ENCODE results near the gene PRPF8. TPM values are rescaled to one million over a fixed set of nuclear protein-coding genes. Genes with fewer than 3 reads are reported as not detected.

The PRPF8 gene
- total RNA-seq, 3 donors from 2014 or later = 173 to 183 (median 176) TPM

DNA sequence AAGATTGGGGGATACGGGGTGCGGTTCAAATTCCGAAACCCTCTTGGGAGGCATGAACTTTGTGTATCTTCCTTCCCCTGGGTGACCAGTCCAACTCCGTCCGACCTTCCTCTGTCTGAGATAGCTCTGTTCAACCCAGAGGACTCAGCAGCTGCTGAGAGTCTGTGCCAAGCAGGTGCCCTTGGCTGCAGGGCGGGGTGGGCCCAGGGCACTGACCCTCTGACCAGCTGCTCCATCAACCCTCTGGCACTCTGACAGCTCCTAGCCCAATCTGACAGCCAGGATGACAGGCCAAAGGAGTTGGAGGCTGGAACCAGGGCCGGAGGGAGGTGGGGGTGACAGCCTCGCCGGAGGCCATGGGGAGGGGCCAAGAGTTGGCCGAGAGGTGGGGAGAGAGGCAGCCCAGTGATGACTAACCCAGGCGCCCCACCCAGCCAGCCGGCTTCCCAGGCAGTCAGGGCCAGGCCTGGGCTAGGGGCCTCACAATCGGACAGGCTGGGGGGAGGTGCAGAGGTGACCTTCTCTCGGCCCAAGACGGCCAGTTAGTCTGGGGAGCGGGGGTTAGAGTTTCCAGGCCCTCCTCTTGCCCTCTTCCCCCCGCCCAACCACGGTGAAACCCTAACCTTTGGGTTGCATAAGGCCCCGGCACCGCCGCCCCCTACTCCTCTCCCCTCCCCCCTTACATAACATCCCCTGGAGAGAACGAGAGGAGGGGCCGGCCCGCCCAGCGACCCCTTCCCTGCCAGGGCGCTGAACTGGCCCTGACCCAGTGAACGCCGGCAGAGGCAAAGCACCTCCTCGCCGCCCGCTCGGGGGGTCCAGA is 30.5 kb upstream of the PRPF8 start:
- Histone ChIP-seq H3K36me3 (no peaks in the 10 kb centered on the region), H3K4me1 (peaks cover 11 to 14% of the 10 kb centered on the region in 2 donors), H3K9me3 (no peaks in the 10 kb centered on the region), H3K4me3 (peak overlapping the region; percentile 87 to 100 (median 96)), H3K27ac (peak overlapping the region; percentile 98 to 100), H3K27me3 (no peaks in the 10 kb centered on the region)
- DNase-seq (ENCODE audit: low spot score in 2 of 2) = peak; percentile 77 to 79
- TF ChIP-seq, protein P1, sequence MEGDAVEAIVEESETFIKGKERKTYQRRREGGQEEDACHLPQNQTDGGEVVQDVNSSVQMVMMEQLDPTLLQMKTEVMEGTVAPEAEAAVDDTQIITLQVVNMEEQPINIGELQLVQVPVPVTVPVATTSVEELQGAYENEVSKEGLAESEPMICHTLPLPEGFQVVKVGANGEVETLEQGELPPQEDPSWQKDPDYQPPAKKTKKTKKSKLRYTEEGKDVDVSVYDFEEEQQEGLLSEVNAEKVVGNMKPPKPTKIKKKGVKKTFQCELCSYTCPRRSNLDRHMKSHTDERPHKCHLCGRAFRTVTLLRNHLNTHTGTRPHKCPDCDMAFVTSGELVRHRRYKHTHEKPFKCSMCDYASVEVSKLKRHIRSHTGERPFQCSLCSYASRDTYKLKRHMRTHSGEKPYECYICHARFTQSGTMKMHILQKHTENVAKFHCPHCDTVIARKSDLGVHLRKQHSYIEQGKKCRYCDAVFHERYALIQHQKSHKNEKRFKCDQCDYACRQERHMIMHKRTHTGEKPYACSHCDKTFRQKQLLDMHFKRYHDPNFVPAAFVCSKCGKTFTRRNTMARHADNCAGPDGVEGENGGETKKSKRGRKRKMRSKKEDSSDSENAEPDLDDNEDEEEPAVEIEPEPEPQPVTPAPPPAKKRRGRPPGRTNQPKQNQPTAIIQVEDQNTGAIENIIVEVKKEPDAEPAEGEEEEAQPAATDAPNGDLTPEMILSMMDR (IDR thresholded peaks at IDR 0.05) = no peak
- TF ChIP-seq POLR2AphosphoS5 (IDR thresholded peaks at IDR 0.05) = peak in 2 of 3 donors; percentile 72 to 84
- intact Hi-C loops (cut with DNase I; ENCODE audit: low total_unique reads) = no loop called here

DNA sequence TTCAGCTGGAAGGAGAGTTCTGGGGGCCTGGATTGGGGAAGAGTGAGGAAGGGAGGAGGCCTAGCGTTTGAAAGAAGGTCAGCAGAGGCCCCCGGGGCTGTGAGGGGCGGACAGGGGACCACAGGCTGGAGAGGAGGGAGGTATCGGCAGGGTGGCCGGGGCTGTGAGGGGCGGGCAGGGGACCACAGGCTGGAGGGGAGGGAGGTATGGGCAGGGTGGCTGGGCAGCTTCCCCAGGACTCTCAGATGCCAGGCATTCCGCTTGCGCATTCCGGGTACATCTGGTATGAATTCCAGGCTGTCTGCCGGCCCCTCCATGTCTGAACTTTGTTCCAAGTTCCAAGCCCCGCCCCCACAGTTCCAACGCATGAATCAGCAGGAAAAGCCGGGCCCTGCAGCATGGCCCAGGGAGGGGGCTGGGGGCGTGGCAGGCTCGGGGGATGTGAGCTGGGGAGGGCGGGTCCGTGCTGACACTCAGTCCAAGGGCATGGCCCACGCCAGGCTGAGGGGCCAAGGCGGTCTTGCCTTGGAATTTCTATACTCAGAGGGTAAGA is 29.8 kb upstream of the PRPF8 start:
- Histone ChIP-seq H3K4me3 (peak overlapping the region; percentile 87 to 100 (median 96)), H3K4me1 (peaks cover 11 to 14% of the 10 kb centered on the region in 2 donors), H3K9me3 (no peaks in the 10 kb centered on the region), H3K27me3 (no peaks in the 10 kb centered on the region), H3K36me3 (no peaks in the 10 kb centered on the region), H3K27ac (peak overlapping the region; percentile 98 to 100)
- DNase-seq (ENCODE audit: low spot score in 2 of 2) = peak; percentile 93 to 96
- intact Hi-C loops (cut with DNase I; ENCODE audit: low total_unique reads) = no loop called here
- peak in 2 of 3 donors; percentile 8 to 21 for TF ChIP-seq POLR2AphosphoS5 (IDR thresholded peaks at IDR 0.05)
- TF ChIP-seq, protein P1 (IDR thresholded peaks at IDR 0.05) = no peak

DNA sequence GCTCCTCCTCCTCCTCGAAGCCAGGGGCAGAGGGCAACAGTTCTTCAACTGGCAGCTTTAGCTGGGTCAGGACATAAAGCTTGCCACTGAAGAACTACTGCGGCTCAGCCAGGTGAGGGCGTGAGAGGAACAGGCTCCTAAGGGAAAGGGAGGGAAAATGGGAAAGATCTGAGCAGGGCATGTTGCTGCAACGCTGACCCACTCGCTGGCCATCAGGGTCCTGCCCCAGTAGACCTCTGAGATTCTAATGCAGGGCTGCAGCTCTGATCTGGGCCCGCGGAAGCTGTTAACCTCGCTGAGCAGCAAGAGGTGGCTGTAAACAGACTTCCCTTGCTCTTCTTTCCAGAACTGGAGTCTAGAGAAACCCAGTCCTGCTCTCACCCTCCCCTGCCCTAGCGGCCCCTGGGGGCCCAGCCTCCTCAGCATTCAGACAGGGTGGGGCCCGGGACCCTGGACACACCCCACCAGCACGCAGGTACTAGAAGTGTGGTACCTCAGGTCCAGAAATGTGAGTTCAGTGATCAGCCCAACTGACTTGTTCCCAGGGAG is 29.3 kb upstream of the PRPF8 start:
- intact Hi-C loops (cut with DNase I; ENCODE audit: low total_unique reads) = no loop called here
- Histone ChIP-seq H3K27ac (peak overlapping the region; percentile 98 to 100), H3K4me3 (peak overlapping the region; percentile 87 to 100 (median 96)), H3K4me1 (peaks cover 11 to 14% of the 10 kb centered on the region in 2 donors), H3K9me3 (no peaks in the 10 kb centered on the region), H3K36me3 (no peaks in the 10 kb centered on the region), H3K27me3 (no peaks in the 10 kb centered on the region)
- TF ChIP-seq POLR2A (IDR thresholded peaks at IDR 0.05) = no peak
- TF ChIP-seq, protein P1 (IDR thresholded peaks at IDR 0.05) = peak in 2 of 3 donors; percentile 38 to 67
- no peak for DNase-seq (ENCODE audit: low spot score in 2 of 2)

DNA sequence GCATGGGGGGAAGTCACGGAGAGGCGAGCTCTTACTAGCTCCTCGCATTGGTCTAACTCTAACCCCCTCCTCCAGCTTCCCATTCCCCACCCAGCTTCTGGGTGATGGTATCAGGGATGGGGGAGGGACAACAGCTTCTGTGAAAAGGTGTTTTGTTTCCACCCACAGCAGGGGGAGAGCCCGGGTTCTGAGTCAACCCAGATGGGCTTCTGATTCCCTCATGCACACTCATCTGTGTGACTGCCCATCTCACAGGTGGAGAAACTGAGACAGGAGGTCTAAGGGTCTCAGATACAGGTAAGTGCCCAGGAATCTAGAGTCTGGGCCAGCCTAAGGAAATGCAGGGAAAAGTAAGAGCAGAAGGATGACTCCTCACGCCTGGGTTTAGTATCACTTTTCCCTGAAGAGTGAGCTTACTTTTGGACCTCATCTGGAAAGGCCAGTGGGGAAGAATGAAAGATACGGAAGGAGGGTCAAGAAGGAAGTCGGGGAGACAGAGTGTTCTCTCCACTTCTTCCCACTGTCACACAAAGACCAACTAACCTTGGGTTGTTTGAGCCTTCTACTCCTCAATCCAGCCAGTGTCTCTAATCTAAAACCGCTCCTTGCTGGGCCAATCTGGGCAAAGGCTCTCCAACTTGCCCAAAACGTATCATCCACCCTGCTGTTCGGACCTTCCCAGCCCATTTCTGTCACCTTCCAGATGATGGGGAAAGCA is 28.7 kb upstream of the PRPF8 start:
- DNase-seq (ENCODE audit: low spot score in 2 of 2) = no peak
- no peaks in the 10 kb centered on the region for H3K36me3 ChIP-seq
- H3K27me3 ChIP-seq = no peaks in the 10 kb centered on the region
- H3K9me3 ChIP-seq = no peaks in the 10 kb centered on the region
- no peak for TF ChIP-seq POLR2AphosphoS5 (IDR thresholded peaks at IDR 0.05)
- TF ChIP-seq POLR2A (IDR thresholded peaks at IDR 0.05) = no peak
- TF ChIP-seq, protein P1 (IDR thresholded peaks at IDR 0.05) = no peak
- intact Hi-C loops (cut with DNase I; ENCODE audit: low total_unique reads) = no loop called here
- peak overlapping the region; percentile 98 to 100 for H3K27ac ChIP-seq
- peaks cover 11 to 14% of the 10 kb centered on the region in 2 donors for H3K4me1 ChIP-seq
- H3K4me3 ChIP-seq = peak overlapping the region in 2 of 3 donors; percentile 87 to 100
